Measurements from ENCODE around the gene TXN2. TPM values are rescaled to one million over a fixed set of nuclear protein-coding genes. Genes with fewer than 3 reads are reported as not detected.
"Not testable (repeated sequence)": the region's sequence is repeated elsewhere in the genome, so short reads cannot be mapped to it uniquely, and the experiment has no call there.

TXN2 gene
- total RNA-seq, 1 donor from 2014 or later = 70.0 TPM

DNA sequence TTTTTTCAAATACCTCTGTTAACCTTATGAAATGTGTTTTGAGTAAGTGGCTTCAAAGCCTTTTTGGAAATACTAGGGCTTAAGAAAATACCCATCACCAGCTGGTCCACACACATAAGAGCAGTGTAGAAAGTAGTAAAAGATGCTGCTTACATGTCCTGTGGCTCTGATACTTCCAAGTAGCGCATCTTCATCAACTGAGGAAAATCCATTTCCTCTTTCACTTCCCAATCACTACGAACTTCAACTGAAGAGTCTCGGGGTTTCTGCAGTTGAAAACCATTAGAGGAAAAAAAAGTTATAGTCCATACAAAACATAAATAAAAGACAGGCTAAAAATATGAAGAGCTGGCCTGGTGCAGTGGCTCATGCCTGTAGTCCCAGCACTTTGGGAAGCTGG is 39.0 kb upstream of the TXN2 start:
- H3K9me3 Mint-ChIP-seq (ENCODE audit: unreplicated experiment) = no peaks in the 10 kb centered on the region
- H3K27me3 Mint-ChIP-seq (ENCODE audit: unreplicated experiment) = no peaks in the 10 kb centered on the region
- H3K4me1 Mint-ChIP-seq (ENCODE audit: unreplicated experiment) = no peaks in the 10 kb centered on the region
- DNase-seq (ENCODE audit: extremely low spot score, unreplicated experiment) = no peak
- TF ChIP-seq, protein P1, sequence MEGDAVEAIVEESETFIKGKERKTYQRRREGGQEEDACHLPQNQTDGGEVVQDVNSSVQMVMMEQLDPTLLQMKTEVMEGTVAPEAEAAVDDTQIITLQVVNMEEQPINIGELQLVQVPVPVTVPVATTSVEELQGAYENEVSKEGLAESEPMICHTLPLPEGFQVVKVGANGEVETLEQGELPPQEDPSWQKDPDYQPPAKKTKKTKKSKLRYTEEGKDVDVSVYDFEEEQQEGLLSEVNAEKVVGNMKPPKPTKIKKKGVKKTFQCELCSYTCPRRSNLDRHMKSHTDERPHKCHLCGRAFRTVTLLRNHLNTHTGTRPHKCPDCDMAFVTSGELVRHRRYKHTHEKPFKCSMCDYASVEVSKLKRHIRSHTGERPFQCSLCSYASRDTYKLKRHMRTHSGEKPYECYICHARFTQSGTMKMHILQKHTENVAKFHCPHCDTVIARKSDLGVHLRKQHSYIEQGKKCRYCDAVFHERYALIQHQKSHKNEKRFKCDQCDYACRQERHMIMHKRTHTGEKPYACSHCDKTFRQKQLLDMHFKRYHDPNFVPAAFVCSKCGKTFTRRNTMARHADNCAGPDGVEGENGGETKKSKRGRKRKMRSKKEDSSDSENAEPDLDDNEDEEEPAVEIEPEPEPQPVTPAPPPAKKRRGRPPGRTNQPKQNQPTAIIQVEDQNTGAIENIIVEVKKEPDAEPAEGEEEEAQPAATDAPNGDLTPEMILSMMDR (IDR thresholded peaks at IDR 0.05) = no peak
- no peak overlapping the region for H3K4me3 Mint-ChIP-seq (ENCODE audit: unreplicated experiment)
- H3K36me3 Mint-ChIP-seq (ENCODE audit: unreplicated experiment) = peaks cover 66% of the 10 kb centered on the region
- H3K27ac Mint-ChIP-seq (ENCODE audit: unreplicated experiment) = no peak overlapping the region

DNA sequence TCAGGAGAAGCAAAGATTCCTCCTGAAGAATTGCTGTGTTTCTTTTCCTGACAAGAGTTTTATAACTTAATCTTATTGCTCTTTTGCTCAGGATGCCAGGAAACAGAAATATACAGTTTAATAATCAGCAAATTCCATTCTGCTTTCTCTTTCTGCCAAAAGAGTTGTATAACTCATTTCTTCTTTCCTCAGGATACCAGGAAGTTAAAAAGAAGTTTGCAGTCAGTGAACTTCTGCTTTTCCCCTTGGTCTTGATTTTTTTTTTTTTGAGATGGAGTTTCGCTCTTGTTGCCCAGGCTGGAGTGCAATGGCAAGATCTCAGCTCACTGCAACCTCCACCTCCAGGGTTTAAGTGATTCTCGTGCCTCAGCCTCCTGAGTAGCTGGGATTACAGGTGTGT is 38.5 kb upstream of the TXN2 start:
- DNase-seq (ENCODE audit: extremely low spot score, unreplicated experiment); H3K4me1 Mint-ChIP-seq (ENCODE audit: unreplicated experiment); H3K4me3 Mint-ChIP-seq (ENCODE audit: unreplicated experiment); H3K27ac Mint-ChIP-seq (ENCODE audit: unreplicated experiment); H3K27me3 Mint-ChIP-seq (ENCODE audit: unreplicated experiment); H3K9me3 Mint-ChIP-seq (ENCODE audit: unreplicated experiment): not testable (repeated sequence)
- H3K36me3 Mint-ChIP-seq (ENCODE audit: unreplicated experiment) = peaks cover 66% of the 10 kb centered on the region

DNA sequence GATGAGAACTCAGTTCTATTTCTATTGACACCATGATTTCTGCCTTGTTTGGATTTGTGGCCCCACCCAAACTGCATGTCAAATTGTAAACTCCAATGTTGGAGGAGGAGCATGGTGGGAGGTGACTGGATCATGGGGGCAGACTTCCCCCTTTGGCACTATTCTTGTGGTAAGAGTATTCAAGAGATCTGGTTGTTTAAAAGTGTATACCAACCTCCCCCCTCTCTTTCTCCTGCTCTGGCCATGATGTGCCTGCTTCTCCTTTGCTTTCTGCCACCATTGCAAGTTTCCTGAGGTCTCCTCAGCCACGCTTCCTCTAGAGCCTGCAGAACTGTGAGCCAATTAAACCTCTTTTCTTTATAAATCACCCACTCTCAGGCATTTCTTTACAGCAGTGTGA is 33.3 kb upstream of the TXN2 start:
- H3K9me3 Mint-ChIP-seq (ENCODE audit: unreplicated experiment) = no peaks in the 10 kb centered on the region
- no peak for DNase-seq (ENCODE audit: extremely low spot score, unreplicated experiment)
- no peaks in the 10 kb centered on the region for H3K4me1 Mint-ChIP-seq (ENCODE audit: unreplicated experiment)
- H3K4me3 Mint-ChIP-seq (ENCODE audit: unreplicated experiment) = no peak overlapping the region
- TF ChIP-seq, protein P1 (IDR thresholded peaks at IDR 0.05) = no peak
- H3K27ac Mint-ChIP-seq (ENCODE audit: unreplicated experiment) = no peak overlapping the region
- H3K27me3 Mint-ChIP-seq (ENCODE audit: unreplicated experiment) = no peaks in the 10 kb centered on the region
- H3K36me3 Mint-ChIP-seq (ENCODE audit: unreplicated experiment) = peaks cover 64% of the 10 kb centered on the region

DNA sequence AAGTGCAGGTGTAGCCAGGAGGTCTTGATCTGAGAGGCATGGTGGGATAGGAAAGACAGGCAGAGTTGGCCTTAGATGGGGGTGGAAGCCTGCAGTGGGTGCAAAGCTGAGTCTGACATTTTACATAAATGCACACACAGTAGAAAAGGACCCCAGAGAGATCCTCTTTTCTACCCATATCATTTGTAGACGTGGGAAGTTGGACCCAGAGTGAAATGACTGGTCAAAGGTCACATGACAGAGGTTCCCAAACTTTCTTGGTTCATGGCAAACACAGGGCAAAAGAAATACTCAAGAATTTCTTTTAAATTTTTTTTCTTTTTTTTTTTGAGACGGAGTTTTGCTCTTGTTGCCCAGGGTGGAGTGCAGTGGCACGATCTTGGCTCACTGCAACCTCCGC is 31.6 kb upstream of the TXN2 start:
- TF ChIP-seq, protein P1 (IDR thresholded peaks at IDR 0.05) = no peak
- no peak overlapping the region for H3K27ac Mint-ChIP-seq (ENCODE audit: unreplicated experiment)
- no peaks in the 10 kb centered on the region for H3K4me1 Mint-ChIP-seq (ENCODE audit: unreplicated experiment)
- H3K36me3 Mint-ChIP-seq (ENCODE audit: unreplicated experiment) = peaks cover 55% of the 10 kb centered on the region
- H3K9me3 Mint-ChIP-seq (ENCODE audit: unreplicated experiment) = no peaks in the 10 kb centered on the region
- no peaks in the 10 kb centered on the region for H3K27me3 Mint-ChIP-seq (ENCODE audit: unreplicated experiment)
- H3K4me3 Mint-ChIP-seq (ENCODE audit: unreplicated experiment) = no peak overlapping the region
- DNase-seq (ENCODE audit: extremely low spot score, unreplicated experiment) = no peak

DNA sequence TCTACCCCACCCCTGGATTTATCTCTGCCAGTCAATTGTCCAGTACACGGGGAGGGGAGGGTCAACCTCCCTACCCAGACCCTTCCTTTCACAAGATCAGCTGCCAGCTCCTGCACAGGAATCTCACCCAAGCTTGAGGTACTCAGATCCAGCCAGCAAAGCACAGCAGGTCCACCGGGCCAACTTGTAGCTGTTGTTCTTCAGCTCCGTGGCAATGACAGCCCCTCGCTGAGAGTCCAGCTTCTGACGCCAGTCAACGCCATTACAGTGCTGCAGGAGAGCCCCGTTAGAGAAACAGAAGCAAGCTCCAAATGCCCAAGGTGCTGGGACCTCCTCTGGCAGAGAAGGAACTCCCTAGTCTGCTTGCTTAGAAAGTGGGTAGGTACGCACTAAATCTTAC is 30.9 kb upstream of the TXN2 start:
- Mint-ChIP-seq H3K4me3 (ENCODE audit: unreplicated experiment) (no peak overlapping the region), H3K27me3 (ENCODE audit: unreplicated experiment) (no peaks in the 10 kb centered on the region), H3K27ac (ENCODE audit: unreplicated experiment) (no peak overlapping the region), H3K4me1 (ENCODE audit: unreplicated experiment) (peaks cover 4% of the 10 kb centered on the region), H3K36me3 (ENCODE audit: unreplicated experiment) (peaks cover 53% of the 10 kb centered on the region), H3K9me3 (ENCODE audit: unreplicated experiment) (no peaks in the 10 kb centered on the region)
- DNase-seq (ENCODE audit: extremely low spot score, unreplicated experiment) = no peak
- TF ChIP-seq, protein P1 (IDR thresholded peaks at IDR 0.05) = no peak
